ENCODE measurements around the gene RCAN2.

RCAN2 gene

GRCh38 chr6:46246081-46246480 is 245.2 kb downstream of the RCAN2 start:
- Histone ChIP-seq H3K4me3 (no peak overlapping the region), H3K27ac (no peak overlapping the region)
- no peak for DNase-seq (ENCODE audit: low spot score)
- TF ChIP-seq CTCF (IDR thresholded peaks at IDR 0.05), result no peak

GRCh38 chr6:46244670-46245069 is 246.6 kb downstream of the RCAN2 start:
- no peak overlapping the region for H3K27ac ChIP-seq
- no peak for DNase-seq (ENCODE audit: low spot score)
- TF ChIP-seq CTCF (IDR thresholded peaks at IDR 0.05), result no peak
- no peak overlapping the region for H3K4me3 ChIP-seq

GRCh38 chr6:46243754-46244153 is 247.5 kb downstream of the RCAN2 start:
- DNase-seq (ENCODE audit: low spot score), result no peak
- H3K4me3 ChIP-seq, result no peak overlapping the region
- TF ChIP-seq CTCF (IDR thresholded peaks at IDR 0.05), result no peak
- H3K27ac ChIP-seq, result no peak overlapping the region

GRCh38 chr6:46242921-46243320 is 248.3 kb downstream of the RCAN2 start:
- no peak overlapping the region for H3K4me3 ChIP-seq
- TF ChIP-seq CTCF (IDR thresholded peaks at IDR 0.05), result no peak
- no peak for DNase-seq (ENCODE audit: low spot score)
- no peak overlapping the region for H3K27ac ChIP-seq

- Histone ChIP-seq H3K27ac (no peak overlapping the region), H3K4me3 (no peak overlapping the region)
- TF ChIP-seq CTCF (IDR thresholded peaks at IDR 0.05), result no peak
- no peak for DNase-seq (ENCODE audit: low spot score)
These were observed 250.2 kb downstream of the RCAN2 start for GRCh38 chr6:46240866-46241565.

GRCh38 chr6:46236752-46237151 is 254.5 kb downstream of the RCAN2 start:
- H3K27ac ChIP-seq, result peak overlapping the region in 1 of 2 donors; percentile 49
- no peak for DNase-seq (ENCODE audit: low spot score)

More at GRCh38 chr6:46236752-46237151, 254.5 kb downstream of the RCAN2 start:
- H3K4me3 ChIP-seq, result no peak overlapping the region
- no peak for TF ChIP-seq CTCF (IDR thresholded peaks at IDR 0.05)

Data from coronary artery (tissue), 2 donors.